ENCODE results near the gene NCOR2.

DNA sequence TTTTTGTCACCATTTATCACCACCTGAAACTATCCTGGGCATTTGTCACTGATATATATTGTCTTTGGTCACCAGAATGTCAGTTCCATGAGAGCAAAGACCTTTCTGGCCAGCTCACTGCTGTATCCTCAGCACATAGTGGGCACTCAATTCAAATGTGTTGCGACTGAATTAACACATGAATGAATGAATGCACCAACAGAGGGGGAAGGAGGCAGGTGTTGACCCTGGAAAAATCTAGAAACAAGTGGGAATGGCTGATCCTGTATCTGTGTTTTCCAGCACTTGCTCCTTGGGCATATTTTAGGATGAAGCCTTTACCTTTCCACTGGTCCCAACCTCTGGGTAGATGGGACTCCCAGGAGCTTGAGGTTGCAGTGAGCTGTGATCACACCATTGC, 3.4 kb upstream of the NCOR2 start:
- TF ChIP-seq, protein P1, sequence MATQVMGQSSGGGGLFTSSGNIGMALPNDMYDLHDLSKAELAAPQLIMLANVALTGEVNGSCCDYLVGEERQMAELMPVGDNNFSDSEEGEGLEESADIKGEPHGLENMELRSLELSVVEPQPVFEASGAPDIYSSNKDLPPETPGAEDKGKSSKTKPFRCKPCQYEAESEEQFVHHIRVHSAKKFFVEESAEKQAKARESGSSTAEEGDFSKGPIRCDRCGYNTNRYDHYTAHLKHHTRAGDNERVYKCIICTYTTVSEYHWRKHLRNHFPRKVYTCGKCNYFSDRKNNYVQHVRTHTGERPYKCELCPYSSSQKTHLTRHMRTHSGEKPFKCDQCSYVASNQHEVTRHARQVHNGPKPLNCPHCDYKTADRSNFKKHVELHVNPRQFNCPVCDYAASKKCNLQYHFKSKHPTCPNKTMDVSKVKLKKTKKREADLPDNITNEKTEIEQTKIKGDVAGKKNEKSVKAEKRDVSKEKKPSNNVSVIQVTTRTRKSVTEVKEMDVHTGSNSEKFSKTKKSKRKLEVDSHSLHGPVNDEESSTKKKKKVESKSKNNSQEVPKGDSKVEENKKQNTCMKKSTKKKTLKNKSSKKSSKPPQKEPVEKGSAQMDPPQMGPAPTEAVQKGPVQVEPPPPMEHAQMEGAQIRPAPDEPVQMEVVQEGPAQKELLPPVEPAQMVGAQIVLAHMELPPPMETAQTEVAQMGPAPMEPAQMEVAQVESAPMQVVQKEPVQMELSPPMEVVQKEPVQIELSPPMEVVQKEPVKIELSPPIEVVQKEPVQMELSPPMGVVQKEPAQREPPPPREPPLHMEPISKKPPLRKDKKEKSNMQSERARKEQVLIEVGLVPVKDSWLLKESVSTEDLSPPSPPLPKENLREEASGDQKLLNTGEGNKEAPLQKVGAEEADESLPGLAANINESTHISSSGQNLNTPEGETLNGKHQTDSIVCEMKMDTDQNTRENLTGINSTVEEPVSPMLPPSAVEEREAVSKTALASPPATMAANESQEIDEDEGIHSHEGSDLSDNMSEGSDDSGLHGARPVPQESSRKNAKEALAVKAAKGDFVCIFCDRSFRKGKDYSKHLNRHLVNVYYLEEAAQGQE (IDR thresholded peaks at IDR 0.05; ENCODE audit: borderline replicate concordance), result no peak
- TF ChIP-seq POLR2AphosphoS5 (IDR thresholded peaks at IDR 0.05), result no peak
- TF ChIP-seq, protein P2, sequence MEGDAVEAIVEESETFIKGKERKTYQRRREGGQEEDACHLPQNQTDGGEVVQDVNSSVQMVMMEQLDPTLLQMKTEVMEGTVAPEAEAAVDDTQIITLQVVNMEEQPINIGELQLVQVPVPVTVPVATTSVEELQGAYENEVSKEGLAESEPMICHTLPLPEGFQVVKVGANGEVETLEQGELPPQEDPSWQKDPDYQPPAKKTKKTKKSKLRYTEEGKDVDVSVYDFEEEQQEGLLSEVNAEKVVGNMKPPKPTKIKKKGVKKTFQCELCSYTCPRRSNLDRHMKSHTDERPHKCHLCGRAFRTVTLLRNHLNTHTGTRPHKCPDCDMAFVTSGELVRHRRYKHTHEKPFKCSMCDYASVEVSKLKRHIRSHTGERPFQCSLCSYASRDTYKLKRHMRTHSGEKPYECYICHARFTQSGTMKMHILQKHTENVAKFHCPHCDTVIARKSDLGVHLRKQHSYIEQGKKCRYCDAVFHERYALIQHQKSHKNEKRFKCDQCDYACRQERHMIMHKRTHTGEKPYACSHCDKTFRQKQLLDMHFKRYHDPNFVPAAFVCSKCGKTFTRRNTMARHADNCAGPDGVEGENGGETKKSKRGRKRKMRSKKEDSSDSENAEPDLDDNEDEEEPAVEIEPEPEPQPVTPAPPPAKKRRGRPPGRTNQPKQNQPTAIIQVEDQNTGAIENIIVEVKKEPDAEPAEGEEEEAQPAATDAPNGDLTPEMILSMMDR (IDR thresholded peaks at IDR 0.05; ENCODE audit: poor library complexity, severe bottlenecking), result no peak
- no peak for TF ChIP-seq EP300 (conservative IDR thresholded peaks at IDR 0.05; ENCODE audit: poor library complexity, severe bottlenecking)
- TF ChIP-seq MXI1 (conservative IDR thresholded peaks at IDR 0.05; ENCODE audit: poor library complexity, severe bottlenecking), result no peak
- no peak for TF ChIP-seq EZH2 (IDR thresholded peaks at IDR 0.05; ENCODE audit: borderline replicate concordance, insufficient read depth, low read length, poor library complexity, severe bottlenecking)

All from neural cell (in vitro differentiated cells).